Activated CD8-positive, alpha-beta T cell treated with anti-CD3 and anti-CD28 coated beads, Interleukin-2, amount 10 ng/mL, durations not matched to agents 7 days and 5 days (primary cell): Measurements from ENCODE around the gene EFTUD2. TPM values are rescaled to one million over a fixed set of nuclear protein-coding genes. Genes with fewer than 3 reads are reported as not detected.

Source experiments
- ATAC-seq: fragments of 150-1000 bp; cut with Tn5 transposase; one replicate; pipeline ENCODE4 v1.10.0; 2021; ENCODE audit warnings: moderate library complexity
- CTCF ChIA-PET: fragments of 350-600 bp; sonication (Branson Sonifier 250); formaldehyde crosslinking; loops from one replicate; lab custom pipeline; 2021; ENCODE audit warnings: antibody characterized with exemption; lab: Charles Lee
- POLR2A ChIA-PET: fragments of 350-600 bp; sonication (Branson Sonifier 250); formaldehyde crosslinking; loops from one replicate; lab custom pipeline; 2021; ENCODE audit warnings: antibody characterized with exemption; lab: Charles Lee
- DNase-seq: peaks from one replicate; pipeline ENCODE4 v3.0.0-alpha.2; 2020
- H3K27ac Mint-ChIP-seq: one replicate; pipeline ENCODE4 v1.8.0; 2021; ENCODE audit warnings: mild to moderate bottlenecking, mixed read lengths
- H3K27me3 Mint-ChIP-seq: one replicate; pipeline ENCODE4 v1.8.0; 2021; ENCODE audit warnings: low read depth, mixed read lengths
- H3K36me3 Mint-ChIP-seq: one replicate; pipeline ENCODE4 v1.8.0; 2021; ENCODE audit warnings: low read depth, mixed read lengths
- H3K4me1 Mint-ChIP-seq: one replicate; pipeline ENCODE4 v1.8.0; 2021; ENCODE audit warnings: low read depth, mixed read lengths
- H3K4me3 Mint-ChIP-seq: one replicate; pipeline ENCODE4 v1.8.0; 2021; ENCODE audit warnings: mild to moderate bottlenecking, mixed read lengths
- H3K9me3 Mint-ChIP-seq: one replicate; pipeline ENCODE4 v1.8.0; 2022; ENCODE audit warnings: mixed read lengths; ENCODE audit not compliant: insufficient read depth
- total RNA-seq, 2 experiments: library from RNA; stranded (reverse); gene quantifications; one replicate each; pipeline ENCODE4 v1.2.3, GENCODE V29; 2021

EFTUD2 gene
- total RNA-seq, 2 experiments from 2014 or later, result 148 to 156 TPM

DNA sequence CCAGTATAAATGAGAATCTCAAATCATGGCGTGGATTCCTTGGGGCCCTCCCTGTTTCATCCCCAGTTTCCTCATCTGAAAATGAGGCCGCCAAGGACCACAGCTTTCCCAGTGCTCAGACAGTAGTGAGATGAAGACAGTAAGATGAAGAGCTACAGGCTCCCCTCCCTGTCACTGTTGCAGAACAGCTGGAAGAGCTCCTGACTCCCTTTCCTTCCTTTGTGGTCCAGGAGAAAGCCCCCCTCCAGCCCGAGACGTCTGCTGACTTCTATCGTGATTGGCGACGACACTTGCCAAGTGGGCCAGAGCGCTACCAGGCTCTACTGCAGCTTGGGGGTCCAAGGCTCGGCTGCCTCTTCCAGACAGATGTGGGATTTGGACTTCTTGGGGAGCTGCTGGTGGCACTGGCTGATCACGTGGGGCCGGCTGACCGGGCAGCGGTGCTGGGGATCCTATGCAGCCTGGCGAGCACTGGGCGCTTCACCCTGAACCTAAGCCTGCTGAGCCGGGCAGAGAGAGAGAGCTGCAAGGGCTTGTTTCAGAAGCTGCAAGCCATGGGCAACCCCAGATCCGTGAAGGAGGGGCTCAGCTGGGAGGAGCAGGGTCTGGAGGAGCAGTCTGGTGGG, 3.0 kb upstream of the EFTUD2 start:
- ATAC-seq, result no peak
- no peak overlapping the region for H3K27ac Mint-ChIP-seq
- POLR2A ChIA-PET, result interaction anchor here (0.9 to 1.0 kb wide), 2 partner anchors 44 to 246 kb away, joined by 3 to 4 read pairs; partner anchors contain the start of gene HEXIM1

DNA sequence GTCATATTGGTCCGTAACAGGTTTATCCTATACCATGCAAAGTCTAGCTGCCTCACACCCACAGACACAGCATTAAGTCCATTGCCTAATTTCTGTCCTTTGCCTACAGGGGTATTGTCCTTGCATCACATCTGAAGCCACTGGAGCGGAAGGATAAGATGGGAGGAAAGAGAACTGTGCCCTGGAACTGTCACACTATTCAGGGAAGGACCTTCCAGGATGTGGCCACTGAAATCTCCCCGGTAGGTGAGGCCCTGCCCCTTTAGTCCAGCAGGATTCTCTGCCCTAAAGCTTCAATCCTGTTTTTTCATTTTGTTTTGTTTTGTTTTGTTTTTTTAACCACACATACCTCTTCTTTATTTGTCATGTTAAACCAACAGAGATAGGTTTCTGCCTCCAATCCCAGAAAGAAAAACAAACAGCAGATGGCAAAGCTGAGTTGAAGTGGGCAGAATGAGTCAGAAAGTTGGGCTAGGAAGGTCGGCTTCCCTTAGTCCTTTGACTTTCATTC, 2.2 kb upstream of the EFTUD2 start:
- Mint-ChIP-seq H3K27me3 (peaks cover 7% of the 10 kb centered on the region), H3K4me3 (no peak overlapping the region), H3K9me3 (no peaks in the 10 kb centered on the region), H3K27ac (no peak overlapping the region), H3K4me1 (peaks cover 19% of the 10 kb centered on the region), H3K36me3 (peaks cover 6% of the 10 kb centered on the region)
- CTCF ChIA-PET, result interaction anchor here (3.4 to 4.2 kb wide), 2 partner anchors 9 to 233 kb away, joined by 14 to 26 read pairs; partner anchors contain the start of gene ACBD4
- ATAC-seq (no peak), DNase-seq (no peak)
- POLR2A ChIA-PET, result interaction anchor here (0.9 to 1.6 kb wide), 2 partner anchors 45 to 46 kb away, joined by 3 to 4 read pairs; no protein-coding TSS in a partner anchor

More for the DNA sequence above, 3.0 kb upstream of the EFTUD2 start:
- H3K27me3 Mint-ChIP-seq, result peaks cover 7% of the 10 kb centered on the region
- DNase-seq, result no peak
- H3K4me3 Mint-ChIP-seq, result no peak overlapping the region
- H3K4me1 Mint-ChIP-seq, result peaks cover 17% of the 10 kb centered on the region
- peaks cover 6% of the 10 kb centered on the region for H3K36me3 Mint-ChIP-seq
- CTCF ChIA-PET, result interaction anchor here (1.0 to 4.2 kb wide), 2 partner anchors 8 to 9 kb away, joined by 3 to 26 read pairs; no protein-coding TSS in a partner anchor
- H3K9me3 Mint-ChIP-seq, result no peaks in the 10 kb centered on the region

DNA sequence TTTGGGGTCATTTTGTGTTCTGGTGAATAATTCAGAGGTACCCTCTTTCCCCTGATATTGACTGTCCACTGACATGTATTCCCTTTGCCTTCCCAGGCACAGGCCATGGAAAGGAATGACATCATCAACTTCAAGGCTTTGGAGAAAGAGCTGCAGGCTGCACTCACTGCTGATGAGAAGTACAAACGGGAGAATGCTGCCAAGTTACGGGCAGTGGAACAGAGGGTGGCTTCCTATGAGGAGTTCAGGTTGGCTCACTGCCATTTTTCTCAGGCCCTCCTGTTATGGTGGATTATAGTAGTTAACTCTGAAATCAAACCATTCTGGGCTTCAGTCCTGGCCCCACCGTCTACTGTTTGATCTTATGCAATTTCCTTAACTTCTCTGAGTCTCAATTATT, 1.6 kb upstream of the EFTUD2 start:
- no peaks in the 10 kb centered on the region for H3K9me3 Mint-ChIP-seq
- DNase-seq, result no peak
- peaks cover 22% of the 10 kb centered on the region for H3K4me1 Mint-ChIP-seq
- H3K27ac Mint-ChIP-seq, result no peak overlapping the region
- H3K4me3 Mint-ChIP-seq, result no peak overlapping the region
- CTCF ChIA-PET, result interaction anchor here (1.2 to 4.2 kb wide), 3 partner anchors 9 to 234 kb away, joined by 3 to 26 read pairs (median 14); partner anchors contain the start of gene ACBD4
- ATAC-seq, result no peak
- peaks cover 9% of the 10 kb centered on the region for H3K36me3 Mint-ChIP-seq
- POLR2A ChIA-PET, result interaction anchor here (1.6 kb wide), 1 partner anchor 46 kb away, joined by 4 read pairs; no protein-coding TSS in a partner anchor
- H3K27me3 Mint-ChIP-seq, result peaks cover 7% of the 10 kb centered on the region

DNA sequence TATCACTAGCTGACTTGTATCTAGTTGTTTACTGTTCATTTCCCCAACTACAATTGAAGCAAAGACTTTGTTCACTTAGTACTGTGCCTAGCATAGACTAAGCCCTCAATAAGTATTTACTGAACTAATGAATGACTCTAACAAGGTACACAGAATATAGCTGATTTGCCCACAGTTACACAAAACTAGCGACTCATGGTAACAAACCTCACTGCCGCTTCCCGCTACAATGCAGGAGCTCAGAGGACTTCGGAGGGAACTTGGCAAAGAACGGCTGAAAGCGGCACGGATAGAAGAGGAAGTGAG, 524 bp downstream of the EFTUD2 start:
- Mint-ChIP-seq H3K4me3 (peak overlapping the region; percentile 92), H3K36me3 (peaks cover 19% of the 10 kb centered on the region), H3K9me3 (no peaks in the 10 kb centered on the region), H3K4me1 (peaks cover 26% of the 10 kb centered on the region), H3K27ac (peak overlapping the region; percentile 100), H3K27me3 (peaks cover 4% of the 10 kb centered on the region)
- CTCF ChIA-PET, result interaction anchor here (0.6 to 4.2 kb wide), 10 partner anchors 9 to 236 kb away, joined by 3 to 26 read pairs (median 4); partner anchors contain the start of gene ACBD4
- peak; percentile 2 for ATAC-seq
- POLR2A ChIA-PET, result interaction anchor here (0.5 to 2.5 kb wide), 14 partner anchors 10 to 250 kb away, joined by 3 to 11 read pairs (median 4); partner anchors contain the start of genes CCDC43, HEXIM1 and NMT1
- DNase-seq, result no peak

DNA sequence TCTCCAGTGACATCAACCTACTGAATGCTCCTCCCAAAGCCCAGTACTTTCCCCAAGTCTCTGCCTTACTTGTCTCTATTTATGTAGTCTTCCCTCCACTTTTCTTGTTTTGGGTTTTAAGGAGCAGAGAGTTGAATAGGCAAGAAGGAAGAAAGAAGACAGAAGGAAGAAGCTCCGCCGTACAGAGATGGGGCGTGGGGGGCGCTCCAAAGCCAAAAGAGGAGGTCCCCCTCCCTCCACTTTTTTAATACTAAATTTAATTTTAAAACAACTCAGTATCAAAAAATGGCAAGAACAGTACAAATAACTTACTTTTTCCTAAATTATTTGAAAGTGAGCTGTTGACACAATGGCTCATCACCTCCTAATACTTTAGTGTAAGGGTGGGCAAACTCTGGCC, 4.6 kb downstream of the EFTUD2 start:
- ChIA-PET CTCF (interaction anchor here (0.8 to 2.9 kb wide), 7 partner anchors 14 to 241 kb away, joined by 3 to 12 read pairs (median 4); partner anchors contain the start of gene ACBD4), POLR2A (no interaction called here)
- DNase-seq (no peak), ATAC-seq (no peak)
- H3K4me1 Mint-ChIP-seq, result peaks cover 23% of the 10 kb centered on the region
- peaks cover 30% of the 10 kb centered on the region for H3K36me3 Mint-ChIP-seq
- H3K4me3 Mint-ChIP-seq, result no peak overlapping the region
- H3K27me3 Mint-ChIP-seq, result no peaks in the 10 kb centered on the region
- no peak overlapping the region for H3K27ac Mint-ChIP-seq
- H3K9me3 Mint-ChIP-seq, result no peaks in the 10 kb centered on the region

DNA sequence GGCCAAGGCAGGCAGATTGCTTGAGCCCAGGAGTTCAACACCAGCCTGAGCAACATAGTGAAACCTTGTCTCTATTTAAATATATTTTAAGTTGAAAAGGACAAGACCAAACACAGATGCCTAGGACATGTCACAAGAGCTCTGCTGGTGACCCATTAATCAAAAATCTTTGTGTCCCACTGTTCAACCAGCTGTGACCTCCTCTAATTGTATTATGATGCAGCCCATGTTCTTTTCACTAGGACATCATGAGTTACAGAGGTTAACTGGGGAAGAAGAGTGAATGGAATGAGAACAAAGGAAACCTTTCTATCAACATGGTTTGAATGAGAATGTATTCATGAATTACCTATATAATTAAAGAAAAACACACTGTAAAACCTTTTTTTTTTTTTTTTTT, 7.0 kb downstream of the EFTUD2 start:
- ATAC-seq (no peak), DNase-seq (no peak)
- H3K36me3 Mint-ChIP-seq, result peaks cover 24% of the 10 kb centered on the region
- H3K27me3 Mint-ChIP-seq, result no peaks in the 10 kb centered on the region
- H3K9me3 Mint-ChIP-seq, result no peaks in the 10 kb centered on the region
- ChIA-PET CTCF (interaction anchor here (0.9 to 2.9 kb wide), 4 partner anchors 13 to 243 kb away, joined by 3 to 12 read pairs (median 3); partner anchors contain the start of gene ACBD4), POLR2A (no interaction called here)
- no peak overlapping the region for H3K27ac Mint-ChIP-seq
- H3K4me3 Mint-ChIP-seq, result no peak overlapping the region
- peaks cover 14% of the 10 kb centered on the region for H3K4me1 Mint-ChIP-seq

DNA sequence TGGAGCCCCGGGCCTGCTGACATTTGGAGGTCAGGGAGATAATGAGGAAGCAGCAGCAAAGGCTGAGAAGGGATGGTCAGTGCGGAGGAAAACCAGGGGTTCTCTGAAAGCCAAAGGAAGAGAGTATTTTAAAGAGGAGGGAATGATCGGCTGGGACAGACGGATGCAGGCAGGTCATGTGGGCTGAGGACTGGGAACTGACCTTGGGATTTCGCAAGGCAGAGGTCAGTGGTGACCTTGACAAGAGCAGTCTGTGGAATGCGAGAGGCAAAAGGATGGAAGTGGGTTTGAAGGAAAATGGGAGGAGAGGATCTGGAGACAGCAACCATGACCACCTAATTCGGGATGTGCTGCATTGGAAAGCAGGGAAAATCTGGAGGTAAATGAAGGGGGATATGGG, 10.2 kb downstream of the EFTUD2 start:
- CTCF ChIA-PET, result interaction anchor here (0.9 to 1.4 kb wide), 5 partner anchors 9 to 246 kb away, joined by 3 to 5 read pairs (median 3); partner anchors contain the start of gene ACBD4
- Mint-ChIP-seq H3K27me3 (no peaks in the 10 kb centered on the region), H3K27ac (no peak overlapping the region), H3K36me3 (peaks cover 30% of the 10 kb centered on the region), H3K4me1 (peaks cover 4% of the 10 kb centered on the region), H3K9me3 (no peaks in the 10 kb centered on the region), H3K4me3 (no peak overlapping the region)
- no peak for ATAC-seq
- no peak for DNase-seq
- POLR2A ChIA-PET, result interaction anchor here (1.4 kb wide), 1 partner anchor 10 kb away, joined by 8 read pairs; the partner anchor contains the start of gene EFTUD2

DNA sequence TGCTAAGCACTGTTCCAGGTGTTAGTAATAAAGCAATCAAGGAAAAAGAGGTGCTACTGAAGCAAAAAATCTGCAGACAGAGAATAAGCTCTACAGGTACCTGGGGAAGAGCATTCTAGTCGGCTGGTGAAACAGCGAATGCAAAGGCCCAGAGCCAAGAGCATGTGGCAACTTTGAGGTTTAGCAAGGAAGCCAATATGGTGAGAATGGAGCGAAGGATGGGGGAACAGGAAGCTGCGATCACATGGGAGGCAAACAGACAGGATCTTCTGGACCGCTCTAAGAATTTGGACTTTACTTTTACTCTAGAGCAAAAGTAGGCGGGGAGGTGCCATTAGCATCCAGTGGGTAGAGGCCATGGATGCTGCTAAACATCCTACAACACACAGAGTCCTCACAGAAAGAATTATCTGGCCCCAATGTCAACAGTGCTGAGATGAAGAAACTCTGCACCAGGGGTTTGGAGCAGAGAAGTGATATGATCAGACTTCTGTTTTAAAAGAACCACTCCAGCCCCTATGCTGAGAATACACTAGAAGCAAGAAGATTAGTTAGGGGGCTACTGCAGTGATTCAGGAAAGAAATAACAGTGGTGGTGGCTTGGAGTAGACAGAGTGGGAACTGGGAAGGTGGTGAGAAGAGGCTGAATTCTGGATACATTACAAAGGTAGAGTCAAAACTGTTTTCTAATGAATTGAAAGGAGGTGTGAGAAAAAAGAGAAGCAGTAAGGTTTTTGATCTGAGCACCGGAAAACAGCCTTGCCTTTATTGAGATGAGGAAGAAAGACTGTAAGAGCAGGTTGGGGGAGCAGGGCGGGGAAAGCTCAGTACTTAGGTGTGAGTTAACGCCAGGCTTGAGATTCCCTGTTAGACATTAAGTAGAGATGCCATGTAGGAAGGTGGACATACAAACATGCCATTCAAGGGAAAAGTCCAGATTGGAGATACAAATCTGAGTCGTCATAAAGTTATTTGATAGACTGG, 11.0 kb downstream of the EFTUD2 start:
- Mint-ChIP-seq H3K27me3 (no peaks in the 10 kb centered on the region), H3K9me3 (no peaks in the 10 kb centered on the region), H3K27ac (no peak overlapping the region), H3K4me3 (no peak overlapping the region), H3K36me3 (peaks cover 33% of the 10 kb centered on the region), H3K4me1 (peaks cover 4% of the 10 kb centered on the region)
- POLR2A ChIA-PET, result interaction anchor here (1.4 kb wide), 1 partner anchor 11 kb away, joined by 8 read pairs; the partner anchor contains the start of gene EFTUD2
- DNase-seq (peak; percentile 52), ATAC-seq (peak; percentile 80)
- CTCF ChIA-PET, result interaction anchor here (1.4 to 2.8 kb wide), 3 partner anchors 10 to 247 kb away, joined by 3 to 12 read pairs (median 3); partner anchors contain the start of gene ACBD4

DNA sequence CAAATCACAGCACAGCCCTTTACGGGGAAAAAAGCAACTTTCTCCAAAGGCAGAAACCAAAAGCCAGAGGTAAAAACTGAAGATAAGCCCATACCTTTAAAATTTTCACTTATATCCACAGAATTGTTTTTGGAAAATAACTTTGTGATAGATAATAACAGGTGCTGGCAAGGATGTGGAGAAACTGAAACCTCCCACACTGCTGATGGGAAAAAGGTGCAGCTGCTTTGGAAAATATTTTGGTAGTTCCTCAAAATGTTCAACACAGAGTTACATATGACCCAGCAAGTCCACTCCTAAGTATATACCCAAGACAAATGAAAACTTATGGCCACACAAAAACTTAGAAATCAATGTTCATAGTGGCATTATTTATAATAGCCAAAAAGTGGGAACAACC, 12.2 kb downstream of the EFTUD2 start:
- Mint-ChIP-seq H3K27me3 (no peaks in the 10 kb centered on the region), H3K4me3 (no peak overlapping the region), H3K27ac (no peak overlapping the region), H3K4me1 (peaks cover 4% of the 10 kb centered on the region), H3K36me3 (peaks cover 42% of the 10 kb centered on the region), H3K9me3 (no peaks in the 10 kb centered on the region)
- ChIA-PET CTCF (interaction anchor here (2.8 kb wide), 1 partner anchor 9 kb away, joined by 12 read pairs; no protein-coding TSS in a partner anchor), POLR2A (no interaction called here)
- no peak for ATAC-seq
- DNase-seq, result no peak

DNA sequence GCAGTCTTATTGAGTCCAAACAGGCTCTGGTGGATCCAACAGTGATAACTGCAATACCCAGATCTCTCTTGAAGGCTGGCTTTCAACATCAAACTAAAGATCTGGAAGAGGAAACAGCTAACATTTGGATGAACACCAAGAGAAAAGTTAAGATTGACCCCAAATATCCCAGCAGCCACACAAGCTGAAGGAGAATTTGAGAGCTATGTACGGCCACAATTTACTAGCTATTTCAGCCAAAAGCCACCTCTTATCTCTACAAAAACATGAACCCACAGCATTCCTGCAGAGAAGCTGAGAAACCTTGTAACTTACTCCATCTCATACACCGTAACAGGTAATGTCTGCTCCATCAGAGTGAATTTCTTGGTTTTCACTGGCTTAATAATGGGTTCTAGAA, 14.3 kb downstream of the EFTUD2 start:
- CTCF ChIA-PET, result interaction anchor here (1.0 to 5.9 kb wide), 3 partner anchors 19 to 137 kb away, joined by 3 to 33 read pairs (median 3); no protein-coding TSS in a partner anchor
- Mint-ChIP-seq H3K4me1 (no peaks in the 10 kb centered on the region), H3K36me3 (peaks cover 42% of the 10 kb centered on the region), H3K27me3 (no peaks in the 10 kb centered on the region), H3K4me3 (no peak overlapping the region), H3K9me3 (no peaks in the 10 kb centered on the region), H3K27ac (no peak overlapping the region)
- POLR2A ChIA-PET, result no interaction called here
- no peak for DNase-seq
- no peak for ATAC-seq

DNA sequence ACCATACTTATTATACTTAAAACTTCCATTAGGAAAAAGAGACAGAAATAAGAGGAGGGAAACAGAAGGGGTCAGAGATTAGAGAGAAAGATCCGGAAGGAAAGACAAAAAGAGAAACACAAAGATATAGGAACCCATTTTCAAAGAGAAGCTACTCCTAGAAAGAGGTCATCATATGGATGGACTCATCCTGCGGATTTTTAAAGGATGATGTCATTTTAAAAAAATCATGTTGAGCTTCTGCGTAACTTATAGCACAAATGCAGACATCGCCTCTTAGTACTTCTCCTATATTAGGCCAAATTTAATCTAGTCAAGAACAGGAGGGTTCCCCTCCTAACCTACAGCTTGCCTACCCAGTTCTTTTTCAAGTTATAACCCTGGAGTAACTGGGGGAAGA, 18.1 kb downstream of the EFTUD2 start:
- no peak overlapping the region for H3K4me3 Mint-ChIP-seq
- no peak for ATAC-seq
- H3K36me3 Mint-ChIP-seq, result peaks cover 55% of the 10 kb centered on the region
- no peak overlapping the region for H3K27ac Mint-ChIP-seq
- ChIA-PET POLR2A (no interaction called here), CTCF (interaction anchor here (0.7 to 5.9 kb wide), 5 partner anchors 13 to 107 kb away, joined by 3 to 33 read pairs (median 3); no protein-coding TSS in a partner anchor)
- no peaks in the 10 kb centered on the region for H3K9me3 Mint-ChIP-seq
- no peak for DNase-seq
- no peaks in the 10 kb centered on the region for H3K4me1 Mint-ChIP-seq
- H3K27me3 Mint-ChIP-seq, result no peaks in the 10 kb centered on the region
